NCI-H524 (cell line): ENCODE data around the gene LRRK1.

ENCODE experiments used
- DNase-seq, 2 experiments: peaks; one replicate each; lab custom pipeline; 2025; lab: John Stamatoyannopoulos, UW

Gene LRRK1, protein sequence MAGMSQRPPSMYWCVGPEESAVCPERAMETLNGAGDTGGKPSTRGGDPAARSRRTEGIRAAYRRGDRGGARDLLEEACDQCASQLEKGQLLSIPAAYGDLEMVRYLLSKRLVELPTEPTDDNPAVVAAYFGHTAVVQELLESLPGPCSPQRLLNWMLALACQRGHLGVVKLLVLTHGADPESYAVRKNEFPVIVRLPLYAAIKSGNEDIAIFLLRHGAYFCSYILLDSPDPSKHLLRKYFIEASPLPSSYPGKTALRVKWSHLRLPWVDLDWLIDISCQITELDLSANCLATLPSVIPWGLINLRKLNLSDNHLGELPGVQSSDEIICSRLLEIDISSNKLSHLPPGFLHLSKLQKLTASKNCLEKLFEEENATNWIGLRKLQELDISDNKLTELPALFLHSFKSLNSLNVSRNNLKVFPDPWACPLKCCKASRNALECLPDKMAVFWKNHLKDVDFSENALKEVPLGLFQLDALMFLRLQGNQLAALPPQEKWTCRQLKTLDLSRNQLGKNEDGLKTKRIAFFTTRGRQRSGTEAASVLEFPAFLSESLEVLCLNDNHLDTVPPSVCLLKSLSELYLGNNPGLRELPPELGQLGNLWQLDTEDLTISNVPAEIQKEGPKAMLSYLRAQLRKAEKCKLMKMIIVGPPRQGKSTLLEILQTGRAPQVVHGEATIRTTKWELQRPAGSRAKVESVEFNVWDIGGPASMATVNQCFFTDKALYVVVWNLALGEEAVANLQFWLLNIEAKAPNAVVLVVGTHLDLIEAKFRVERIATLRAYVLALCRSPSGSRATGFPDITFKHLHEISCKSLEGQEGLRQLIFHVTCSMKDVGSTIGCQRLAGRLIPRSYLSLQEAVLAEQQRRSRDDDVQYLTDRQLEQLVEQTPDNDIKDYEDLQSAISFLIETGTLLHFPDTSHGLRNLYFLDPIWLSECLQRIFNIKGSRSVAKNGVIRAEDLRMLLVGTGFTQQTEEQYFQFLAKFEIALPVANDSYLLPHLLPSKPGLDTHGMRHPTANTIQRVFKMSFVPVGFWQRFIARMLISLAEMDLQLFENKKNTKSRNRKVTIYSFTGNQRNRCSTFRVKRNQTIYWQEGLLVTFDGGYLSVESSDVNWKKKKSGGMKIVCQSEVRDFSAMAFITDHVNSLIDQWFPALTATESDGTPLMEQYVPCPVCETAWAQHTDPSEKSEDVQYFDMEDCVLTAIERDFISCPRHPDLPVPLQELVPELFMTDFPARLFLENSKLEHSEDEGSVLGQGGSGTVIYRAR (N-terminal part only)

DNA sequence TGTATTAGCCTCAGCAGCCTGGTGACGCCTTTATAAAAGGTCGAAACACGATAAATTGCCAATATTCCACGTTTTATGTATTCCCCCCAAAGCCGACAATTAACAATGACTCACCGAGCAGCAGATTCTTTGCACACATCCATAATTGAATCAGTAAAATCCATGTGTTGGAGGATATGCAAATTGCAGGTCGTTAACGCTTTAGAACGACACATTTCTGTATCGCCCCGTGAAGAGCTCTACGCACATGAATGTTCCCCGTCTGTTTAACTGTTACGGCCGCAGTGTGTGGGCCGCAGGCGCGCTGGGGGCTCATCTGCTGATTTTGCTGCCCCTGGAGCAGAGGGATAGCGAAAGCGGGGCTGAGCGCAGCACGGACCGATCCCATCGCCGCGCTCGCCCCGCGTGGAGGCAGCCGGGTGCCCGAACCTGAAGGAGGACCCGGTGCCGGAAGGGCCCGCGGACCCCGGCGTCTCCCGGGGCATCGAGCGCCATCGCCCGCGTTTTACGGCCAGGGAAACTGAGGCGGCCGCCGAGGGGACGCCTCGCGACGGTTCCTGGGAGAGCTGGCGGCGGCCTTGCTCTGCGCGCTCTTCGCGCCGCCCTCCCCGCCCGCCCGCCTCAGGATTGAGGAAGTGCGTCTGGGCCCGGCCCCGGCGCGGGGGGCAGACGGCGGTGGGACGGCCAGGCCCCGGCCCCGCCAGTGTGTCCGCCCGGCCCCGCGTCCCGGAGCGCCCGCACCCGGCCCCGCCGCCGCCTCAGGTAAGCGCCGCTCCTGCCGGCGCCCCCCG lies at the start of gene LRRK1:
Gene LRRK1 (plus strand): TSS at position 668 of the 791 bp plus-strand sequence. CDS start 5,276 bp downstream, outside the sequence.
- peak in 1 of 2 experiments; percentile 60 for DNase-seq

GRCh38 chr15:100873029-100873677 lies 46.0 kb upstream of the LRRK1 start:
- DNase-seq: peak; percentile 66 to 89

GRCh38 chr15:100875495-100875894 lies 43.7 kb upstream of the LRRK1 start:
- DNase-seq: no peak

GRCh38 chr15:100875976-100876375 lies 43.2 kb upstream of the LRRK1 start:
- DNase-seq: no peak

DNA sequence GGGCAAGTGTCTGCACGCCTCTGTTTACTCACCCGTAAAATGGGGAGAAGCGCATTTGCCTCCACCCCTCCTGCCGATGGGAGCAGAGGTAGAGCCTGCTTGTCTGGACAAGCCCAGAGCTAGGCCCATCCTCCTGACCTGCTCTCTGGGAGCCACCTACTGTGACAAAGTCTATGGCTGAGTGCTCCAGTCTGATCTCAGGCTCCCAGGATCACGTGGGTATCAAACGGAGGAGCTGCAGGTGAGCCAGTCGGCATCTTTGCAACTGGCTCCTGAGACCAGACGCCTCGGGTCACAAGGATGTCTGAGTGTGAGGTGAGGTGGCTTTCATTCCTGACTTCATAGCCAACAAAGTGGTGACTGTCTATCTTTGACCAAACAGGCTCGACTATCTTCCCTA lies 41.6 kb upstream of the LRRK1 start:
- DNase-seq: no peak

GRCh38 chr15:100878130-100878529 lies 41.0 kb upstream of the LRRK1 start:
- DNase-seq: no peak

DNA sequence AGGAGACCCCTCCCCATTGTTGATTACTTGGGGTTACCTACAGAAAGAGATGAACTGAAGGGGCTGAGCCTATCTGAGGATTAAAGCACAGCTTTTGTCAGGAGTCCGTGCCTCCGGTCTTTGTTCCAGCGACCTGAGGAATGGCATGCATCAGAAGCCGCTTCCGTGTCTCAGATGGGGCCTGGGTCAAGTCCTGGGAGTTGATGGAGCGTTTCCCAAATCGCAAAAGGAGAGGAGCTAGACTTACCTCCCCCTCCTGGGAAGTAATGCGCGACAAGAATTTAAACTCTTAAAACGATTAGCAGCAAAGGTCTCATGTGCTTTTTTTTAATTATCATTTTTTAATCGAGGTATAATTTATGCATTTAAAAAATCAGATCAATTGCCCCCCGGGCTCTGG lies 40.5 kb upstream of the LRRK1 start:
- DNase-seq: no peak

DNA sequence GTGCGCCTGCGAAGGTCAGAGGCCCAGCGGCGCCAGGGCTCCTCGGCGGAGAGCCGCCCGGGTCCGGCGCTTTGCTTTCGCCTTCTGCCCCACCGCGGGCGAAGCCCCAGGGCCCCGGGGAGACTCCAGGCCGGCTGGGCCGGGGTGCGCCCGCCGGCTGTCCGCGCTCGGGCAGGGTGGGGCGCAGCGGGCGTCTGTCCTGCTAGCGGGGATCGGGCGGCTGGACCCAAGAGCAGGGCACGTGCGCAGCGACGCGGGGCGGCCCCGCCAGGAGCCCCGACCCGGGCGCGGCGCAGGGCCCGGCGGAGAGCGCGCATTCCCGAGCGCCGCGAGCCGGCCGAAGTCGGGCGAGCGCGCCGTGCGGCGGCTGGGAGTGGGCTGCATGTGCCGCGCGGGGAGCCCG lies 40.1 kb upstream of the LRRK1 start:
- peak in 1 of 2 experiments; percentile 41 for DNase-seq

- peak in 1 of 2 experiments; percentile 41 for DNase-seq
These were observed 39.6 kb upstream of the LRRK1 start, which contains the start of gene ALDH1A3 for GRCh38 chr15:100879464-100880138. Gene ALDH1A3 (plus strand): TSS chr15:100879831. CDS start chr15:100879908, 77 bp downstream.

GRCh38 chr15:100880139-100880896 lies 38.8 kb upstream of the LRRK1 start:
- peak in 1 of 2 experiments; percentile 23 for DNase-seq

DNA sequence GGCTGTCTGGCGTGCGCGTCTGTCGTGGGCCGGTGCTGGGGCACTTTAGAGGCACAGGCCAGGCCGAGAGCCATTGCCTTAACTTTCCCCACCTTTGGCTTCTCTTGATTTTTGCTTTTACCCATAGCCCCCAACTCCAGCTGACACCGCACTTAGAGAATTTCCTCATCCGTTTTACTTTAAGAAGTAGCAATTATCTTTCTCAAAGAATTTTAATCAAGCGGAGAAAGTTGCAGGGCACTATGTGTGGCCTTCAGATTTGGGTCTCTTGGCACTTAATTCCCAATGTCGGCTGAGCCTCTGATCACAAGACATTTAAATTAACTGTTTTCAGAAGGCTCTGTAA lies 38.3 kb upstream of the LRRK1 start:
- DNase-seq: no peak

DNA sequence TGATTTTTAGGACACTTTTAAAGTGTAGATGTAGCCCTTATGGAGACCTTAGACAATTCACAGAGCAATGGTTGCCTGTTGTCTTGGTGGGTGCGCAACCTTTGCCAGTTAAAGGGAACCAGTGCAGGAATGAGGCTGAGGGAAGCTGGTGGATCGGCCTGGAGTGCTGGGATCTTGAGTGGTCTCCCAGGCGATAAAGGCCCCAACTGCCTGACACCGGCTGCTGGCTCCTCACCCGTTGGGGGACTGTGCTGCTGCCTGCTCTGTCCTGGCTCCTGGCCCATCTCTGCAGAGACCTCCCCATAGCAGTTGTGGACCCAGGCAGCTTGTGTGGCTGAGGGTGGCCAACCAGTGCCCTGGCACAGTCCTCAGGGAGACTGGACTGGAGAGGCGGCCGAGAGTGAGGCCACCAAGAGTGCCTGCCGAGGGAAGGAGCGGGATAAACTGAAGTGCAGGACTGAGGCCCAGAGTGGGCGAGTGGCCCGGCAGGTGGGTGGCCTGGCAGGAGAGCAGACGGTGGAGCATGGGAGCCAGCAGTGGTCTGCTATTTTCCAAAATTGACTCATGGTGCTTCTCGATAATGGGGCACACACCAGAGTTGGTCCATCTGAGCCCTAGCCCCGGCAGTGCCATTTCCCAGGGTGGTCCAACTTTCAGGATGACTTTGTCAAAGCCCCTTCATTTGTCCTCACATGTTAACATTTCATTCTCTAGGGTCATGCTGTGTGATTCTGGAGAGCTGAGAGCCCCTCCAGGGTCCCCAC lies 37.4 kb upstream of the LRRK1 start:
- no peak for DNase-seq

DNA sequence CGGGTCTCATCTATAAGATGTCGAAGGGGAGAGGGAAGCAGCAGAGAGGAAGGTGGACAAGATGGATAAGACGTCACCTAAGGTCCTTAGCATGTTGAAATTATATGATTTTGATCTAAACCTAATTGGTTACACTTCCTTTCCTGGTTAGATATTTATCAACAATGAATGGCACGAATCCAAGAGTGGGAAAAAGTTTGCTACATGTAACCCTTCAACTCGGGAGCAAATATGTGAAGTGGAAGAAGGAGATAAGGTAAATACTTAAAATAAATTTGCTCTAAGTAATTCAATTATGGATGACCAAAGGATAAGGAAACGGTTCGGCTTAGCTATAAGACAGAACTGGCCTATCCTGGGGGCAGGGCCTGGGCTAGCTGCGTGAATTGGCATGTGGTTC lies 34.0 kb upstream of the LRRK1 start:
- no peak for DNase-seq

GRCh38 chr15:100885811-100886210 lies 33.3 kb upstream of the LRRK1 start:
- DNase-seq: no peak

DNA sequence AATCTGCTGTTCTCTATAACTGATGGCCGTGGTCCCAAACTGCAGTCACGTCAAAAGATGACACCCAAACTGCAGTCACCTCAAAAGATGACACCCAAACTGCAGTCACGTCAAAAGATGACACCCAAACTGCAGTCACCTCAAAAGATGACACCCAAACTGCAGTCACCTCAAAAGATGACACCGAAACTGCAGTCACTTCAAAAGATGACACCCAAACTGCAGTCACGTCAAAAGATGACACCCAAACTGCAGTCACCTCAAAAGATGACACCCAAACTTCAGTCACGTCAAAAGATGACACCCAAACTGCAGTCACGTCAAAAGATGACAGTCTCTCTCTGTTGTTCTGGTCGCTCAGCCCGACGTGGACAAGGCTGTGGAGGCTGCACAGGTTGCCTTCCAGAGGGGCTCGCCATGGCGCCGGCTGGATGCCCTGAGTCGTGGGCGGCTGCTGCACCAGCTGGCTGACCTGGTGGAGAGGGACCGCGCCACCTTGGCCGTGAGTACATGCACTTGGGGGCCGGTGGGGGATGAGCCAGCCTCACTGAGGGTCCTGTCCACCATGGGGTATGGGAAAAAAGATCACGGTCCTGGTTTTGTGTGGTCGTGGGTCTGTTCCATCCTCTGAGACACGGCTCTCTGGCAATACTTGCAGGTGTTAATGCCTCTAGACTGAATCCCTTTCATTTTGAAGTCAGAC lies 31.8 kb upstream of the LRRK1 start:
- no peak for DNase-seq

- DNase-seq: no peak
These were observed 29.6 kb upstream of the LRRK1 start for GRCh38 chr15:100889385-100890050.

DNA sequence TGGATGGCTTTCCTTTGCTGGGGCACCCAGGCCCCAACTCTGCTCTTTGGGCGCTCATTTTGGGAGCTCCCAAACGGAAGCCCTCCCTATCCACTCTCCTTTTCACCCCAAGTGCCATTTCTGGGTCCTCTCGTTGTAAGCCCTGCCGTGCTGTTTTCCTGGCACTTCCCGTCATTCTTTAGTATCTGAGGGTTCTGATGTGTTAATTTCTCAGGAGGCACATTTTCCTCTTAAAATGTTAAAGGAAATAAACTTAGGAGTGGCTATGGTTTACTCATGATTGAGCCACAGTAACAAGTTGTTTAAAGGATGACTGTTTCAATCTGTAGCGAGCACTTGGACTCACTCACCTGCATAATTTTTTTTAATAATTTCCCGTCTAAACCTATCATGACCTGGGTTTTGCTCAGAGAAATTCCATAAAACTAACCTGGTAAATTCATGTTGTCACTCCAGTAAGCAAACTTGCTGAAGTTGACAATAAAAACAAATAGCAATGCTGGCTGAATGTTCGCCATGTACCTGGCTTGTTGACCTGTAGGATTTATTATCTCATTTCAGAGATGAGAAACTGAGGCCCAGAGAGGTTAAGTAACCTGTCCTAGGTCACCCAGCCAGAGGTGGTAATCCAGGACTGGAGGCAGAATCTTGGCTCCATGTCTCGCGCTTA lies 29.0 kb upstream of the LRRK1 start:
- no peak for DNase-seq
